GM12872 (cell line): Measurements from ENCODE around the gene DENND10.

Source experiments
- TF ChIP-seq, protein P1 (sequence below): IDR thresholded peaks from 3 replicates; pipeline ENCODE4 v1.5.1; 2011; ENCODE audit warnings: low read depth, mild to moderate bottlenecking, low read length, moderate library complexity; ENCODE audit not compliant: insufficient read depth

Gene DENND10

DNA sequence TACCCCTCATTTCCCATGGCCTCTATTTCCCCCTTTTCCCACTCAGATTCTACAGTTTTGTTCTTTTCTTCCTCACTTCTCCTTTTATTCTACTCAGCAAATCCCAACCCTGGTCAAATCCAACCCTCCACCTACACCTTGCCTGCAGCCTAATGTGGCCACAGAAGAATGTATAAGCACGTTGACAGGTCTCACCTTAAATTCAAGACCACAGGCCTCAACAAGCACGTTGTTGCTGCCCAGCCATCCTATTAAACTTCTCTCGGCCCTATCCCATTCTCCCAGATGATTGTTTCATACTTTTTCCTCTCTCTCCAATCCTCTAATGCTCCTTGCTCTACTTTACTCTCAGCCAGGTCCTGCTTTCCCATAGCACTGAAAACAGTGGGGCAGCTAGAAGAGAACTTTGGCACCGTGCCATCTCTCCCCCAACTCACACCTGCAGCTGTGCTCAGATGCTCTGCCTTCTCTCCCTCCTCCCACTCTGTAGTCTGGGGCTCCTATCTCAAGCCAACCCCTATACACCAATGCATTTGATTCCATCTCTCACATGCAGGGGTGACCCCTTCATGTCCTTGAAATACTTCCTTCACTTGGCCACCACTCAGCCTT lies 16.5 kb upstream of the DENND10 start:
- TF ChIP-seq, protein P1, sequence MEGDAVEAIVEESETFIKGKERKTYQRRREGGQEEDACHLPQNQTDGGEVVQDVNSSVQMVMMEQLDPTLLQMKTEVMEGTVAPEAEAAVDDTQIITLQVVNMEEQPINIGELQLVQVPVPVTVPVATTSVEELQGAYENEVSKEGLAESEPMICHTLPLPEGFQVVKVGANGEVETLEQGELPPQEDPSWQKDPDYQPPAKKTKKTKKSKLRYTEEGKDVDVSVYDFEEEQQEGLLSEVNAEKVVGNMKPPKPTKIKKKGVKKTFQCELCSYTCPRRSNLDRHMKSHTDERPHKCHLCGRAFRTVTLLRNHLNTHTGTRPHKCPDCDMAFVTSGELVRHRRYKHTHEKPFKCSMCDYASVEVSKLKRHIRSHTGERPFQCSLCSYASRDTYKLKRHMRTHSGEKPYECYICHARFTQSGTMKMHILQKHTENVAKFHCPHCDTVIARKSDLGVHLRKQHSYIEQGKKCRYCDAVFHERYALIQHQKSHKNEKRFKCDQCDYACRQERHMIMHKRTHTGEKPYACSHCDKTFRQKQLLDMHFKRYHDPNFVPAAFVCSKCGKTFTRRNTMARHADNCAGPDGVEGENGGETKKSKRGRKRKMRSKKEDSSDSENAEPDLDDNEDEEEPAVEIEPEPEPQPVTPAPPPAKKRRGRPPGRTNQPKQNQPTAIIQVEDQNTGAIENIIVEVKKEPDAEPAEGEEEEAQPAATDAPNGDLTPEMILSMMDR, result no peak

DNA sequence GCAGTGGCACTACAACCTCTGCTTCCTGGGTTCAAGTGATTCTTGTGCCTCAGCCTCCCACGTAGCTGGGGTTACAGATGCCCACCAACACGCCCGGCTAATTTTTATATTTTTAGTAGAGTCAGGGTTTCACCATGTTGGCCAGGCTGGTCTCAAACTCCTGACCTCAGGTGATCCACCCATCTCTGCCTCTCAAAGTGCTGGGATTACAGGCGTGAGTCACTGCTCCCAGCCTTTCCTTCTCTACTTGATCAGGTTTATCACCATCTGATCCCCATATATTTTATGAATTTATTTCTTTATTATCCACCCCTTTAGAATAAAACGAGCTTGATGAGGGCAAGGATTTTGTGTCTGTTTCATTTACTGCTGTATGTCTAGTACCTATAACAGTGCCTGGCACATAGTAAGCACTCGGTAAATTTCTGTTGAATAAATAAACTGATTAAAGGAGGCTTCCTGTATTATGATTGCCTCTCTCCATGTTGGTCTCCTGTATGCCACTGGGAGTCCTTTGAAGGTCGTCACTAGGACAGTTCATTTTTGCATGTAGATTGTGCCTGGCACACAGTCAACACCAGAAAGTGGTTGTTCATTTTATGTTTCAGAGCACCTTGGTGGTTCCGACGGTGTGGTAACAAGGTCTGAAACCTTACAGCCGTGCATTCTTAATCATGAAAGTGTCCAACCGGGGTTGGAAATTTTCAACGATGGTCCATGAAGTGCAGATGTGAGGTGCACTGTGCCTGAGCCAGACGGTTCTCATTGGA lies 13.7 kb upstream of the DENND10 start:
- TF ChIP-seq, protein P1, result no peak

DNA sequence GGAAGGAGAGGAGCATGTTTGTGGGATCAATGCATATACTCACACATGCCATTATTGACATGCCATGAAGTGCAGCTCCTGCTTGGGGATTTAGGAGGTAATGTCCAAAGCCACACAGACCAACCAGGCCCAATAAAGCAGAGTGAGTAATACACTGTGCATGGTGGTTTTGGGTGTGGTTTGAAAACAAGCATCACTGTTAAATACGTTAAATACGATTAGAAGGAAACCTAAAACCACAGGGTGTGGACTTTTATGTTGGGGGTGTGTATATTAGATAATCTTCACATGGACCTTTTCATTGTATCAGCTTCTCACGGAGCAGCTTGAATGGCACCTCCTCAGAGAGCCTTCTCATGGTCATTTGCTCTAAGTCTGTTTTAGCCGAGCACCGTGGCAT lies 12.9 kb upstream of the DENND10 start:
- TF ChIP-seq, protein P1, result no peak

DNA sequence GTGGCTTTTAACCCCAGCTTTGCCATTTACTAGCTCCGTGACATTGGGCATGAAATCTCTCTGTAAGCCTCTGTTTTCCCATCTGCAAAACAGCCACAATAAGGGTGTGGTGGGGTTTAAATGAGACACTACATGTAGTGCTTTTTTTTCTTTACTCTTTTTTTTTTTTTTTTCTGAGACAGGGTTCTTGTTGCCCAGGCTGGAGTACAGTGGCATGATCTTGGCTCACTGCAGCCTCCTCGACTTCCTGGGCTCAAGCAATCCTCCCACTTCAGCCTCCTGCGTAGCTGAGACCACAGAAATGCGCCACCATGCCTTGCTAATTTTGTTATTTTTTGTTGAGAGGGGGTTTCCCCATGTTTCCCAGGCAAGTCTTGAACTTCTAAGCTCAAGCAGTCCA lies 8.3 kb upstream of the DENND10 start:
- TF ChIP-seq, protein P1, result no peak

DNA sequence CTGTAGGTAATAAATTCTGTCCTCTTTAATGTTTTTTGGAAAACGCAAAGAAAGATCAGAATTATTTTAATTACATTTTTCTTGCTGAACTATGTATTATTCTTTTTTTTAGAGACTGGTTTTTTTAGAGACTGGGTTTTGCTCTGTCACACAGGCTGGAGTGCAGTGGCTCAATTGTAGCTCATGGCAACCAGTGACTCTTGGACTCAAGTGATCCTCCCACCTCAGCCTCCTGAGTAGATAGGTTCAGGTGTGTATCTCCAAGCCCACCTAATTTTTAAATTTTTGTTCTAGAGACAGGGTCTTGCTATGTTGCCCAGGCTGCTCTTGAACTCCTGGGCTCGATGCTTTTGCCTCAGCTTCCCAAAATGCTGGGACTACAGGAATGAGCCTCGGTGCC lies 5.3 kb upstream of the DENND10 start:
- TF ChIP-seq, protein P1, result no peak

DNA sequence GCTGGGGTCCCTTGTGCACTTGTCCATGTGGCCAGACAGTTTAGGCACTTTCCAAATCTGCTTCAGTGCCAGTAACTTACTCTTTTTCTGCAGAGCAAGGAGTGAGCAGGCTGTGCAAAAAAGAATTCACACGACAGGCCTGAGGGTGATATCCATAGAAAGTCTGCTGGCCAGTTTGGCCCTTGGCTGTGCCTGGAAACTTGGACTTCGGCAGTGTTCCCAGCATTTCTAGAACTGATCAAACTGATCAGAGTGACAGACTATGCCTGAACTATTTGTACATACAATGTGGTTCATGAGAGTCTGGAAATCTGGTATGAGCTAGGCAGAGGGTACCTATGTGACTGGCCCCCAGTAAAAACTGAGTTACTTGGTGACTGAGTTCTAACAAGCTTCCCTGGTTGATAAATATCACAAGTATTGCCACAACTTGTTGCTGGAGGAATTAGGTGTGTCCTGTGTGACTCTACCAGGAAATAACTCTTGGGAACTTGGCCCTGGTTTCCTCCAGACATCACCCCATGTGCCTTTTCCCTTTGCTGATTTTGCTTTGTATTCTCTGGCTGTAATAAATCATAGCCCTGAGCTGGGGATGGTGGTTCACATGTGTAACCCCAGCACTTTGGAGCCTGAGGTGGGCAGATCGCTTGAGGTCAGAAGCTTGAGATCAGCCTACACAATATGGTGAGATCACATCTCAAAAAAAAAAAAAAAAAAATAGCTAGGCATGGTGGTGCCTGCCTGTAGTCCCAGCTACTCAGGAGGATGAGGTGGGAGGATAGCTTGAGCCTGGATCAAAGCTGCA lies 3.3 kb upstream of the DENND10 start:
- TF ChIP-seq, protein P1, result no peak
